IgD-negative memory B cell (primary cell): ENCODE data around the gene ASTN1. TPM values are rescaled to one million over a fixed set of nuclear protein-coding genes. Genes with fewer than 3 reads are reported as not detected.

Experiments
- H3K27ac Mint-ChIP-seq, 3 donors: one replicate each; pipeline ENCODE4 v1.8.0; 2020 to 2022; ENCODE audit warnings: mild to moderate bottlenecking in 3 of 3, mixed read lengths in 3 of 3, moderate library complexity in 1 of 3
- H3K27me3 Mint-ChIP-seq: one replicate; pipeline ENCODE4 v1.8.0; 2021; ENCODE audit warnings: mixed read lengths
- H3K36me3 Mint-ChIP-seq: one replicate; pipeline ENCODE4 v1.8.0; 2020; ENCODE audit warnings: mild to moderate bottlenecking, mixed read lengths
- H3K4me1 Mint-ChIP-seq, 3 donors: one replicate each; pipeline ENCODE4 v1.8.0; 2020 to 2022; ENCODE audit warnings: mixed read lengths in 3 of 3, mild to moderate bottlenecking in 1 of 3
- H3K4me3 Mint-ChIP-seq, 4 donors: one replicate each; pipeline ENCODE4 v1.8.0; 2020 to 2022; ENCODE audit warnings: mild to moderate bottlenecking in 4 of 4, mixed read lengths in 4 of 4, moderate library complexity in 3 of 4
- H3K9me3 Mint-ChIP-seq, 3 donors: one replicate each; pipeline ENCODE4 v1.8.0; 2020 to 2021; ENCODE audit warnings: mixed read lengths in 3 of 3, mild to moderate bottlenecking in 1 of 3
- polyA plus RNA-seq: library from polyadenylated mRNA; unstranded; fragments of 300-500 nt; fragmentation: Illumina TruSeq; gene quantifications from one replicate; pipeline ENCODE4 v1.2.3, GENCODE V29; 2021

ASTN1 gene
- not detected for polyA plus RNA-seq

DNA sequence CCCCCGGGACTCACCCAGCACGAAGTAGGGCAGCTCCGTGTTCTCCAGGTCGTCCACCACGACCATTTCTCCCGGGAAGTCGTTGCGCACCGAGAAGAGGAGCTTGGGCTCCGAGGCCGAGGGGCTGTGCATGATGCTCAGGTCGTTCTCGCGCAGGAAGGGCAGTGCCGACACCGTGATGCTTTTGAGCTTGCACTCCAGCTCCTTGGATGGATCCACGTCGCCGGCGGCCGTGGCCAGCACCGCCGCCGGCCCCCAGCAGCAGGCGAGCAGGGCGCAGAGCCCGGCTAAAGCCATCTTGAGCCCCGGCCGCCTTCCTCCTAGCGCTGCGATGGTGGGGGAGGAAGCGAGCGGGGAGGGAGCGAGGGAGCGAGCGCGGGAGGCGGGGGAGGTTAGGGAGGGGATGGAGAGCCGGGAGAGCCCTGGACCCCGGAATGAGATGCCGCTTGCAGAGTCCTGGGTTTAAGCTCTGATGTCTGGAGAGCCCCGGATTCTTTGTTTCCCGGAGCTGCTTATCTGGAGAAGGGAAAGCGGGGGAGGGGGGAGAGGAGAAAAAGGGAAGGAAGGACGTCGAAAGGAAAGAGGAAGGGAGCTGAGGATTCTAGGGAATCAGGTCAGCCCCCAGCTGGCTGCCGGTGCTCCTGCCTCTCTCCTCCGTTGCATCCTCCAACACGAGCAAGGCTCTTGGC lies at the start of gene ASTN1:
Gene ASTN1 (minus strand): TSS at position 333 of the 689 bp plus-strand sequence. CDS start 36 bp downstream, at position 297.
- H3K36me3 Mint-ChIP-seq = peaks cover 2% of the 10 kb centered on the region
- no peaks in the 10 kb centered on the region for H3K9me3 Mint-ChIP-seq
- no peak within 1 kb of the TSS for H3K27ac Mint-ChIP-seq
- H3K4me1 Mint-ChIP-seq = peaks cover 0 to 4% (median 2%) of the 10 kb centered on the region in 3 donors
- peaks cover 18% of the 10 kb centered on the region for H3K27me3 Mint-ChIP-seq
- peak within 1 kb of the TSS in 2 of 4 donors; percentile 56 to 67 for H3K4me3 Mint-ChIP-seq

GRCh38 chr1:177211231-177211630 lies 46.7 kb upstream of the ASTN1 start:
- peaks cover 1 to 7% (median 4%) of the 10 kb centered on the region in 3 donors for H3K9me3 Mint-ChIP-seq
- H3K36me3 Mint-ChIP-seq = no peaks in the 10 kb centered on the region
- H3K4me3 Mint-ChIP-seq = no peak overlapping the region
- no peak overlapping the region for H3K27ac Mint-ChIP-seq
- no peaks in the 10 kb centered on the region for H3K4me1 Mint-ChIP-seq
- no peaks in the 10 kb centered on the region for H3K27me3 Mint-ChIP-seq

GRCh38 chr1:177210071-177210470 lies 45.6 kb upstream of the ASTN1 start:
- Mint-ChIP-seq H3K27me3 (no peaks in the 10 kb centered on the region), H3K36me3 (no peaks in the 10 kb centered on the region), H3K4me1 (no peaks in the 10 kb centered on the region), H3K27ac (no peak overlapping the region), H3K4me3 (no peak overlapping the region), H3K9me3 (peaks cover 0 to 4% (median 3%) of the 10 kb centered on the region in 3 donors)

DNA sequence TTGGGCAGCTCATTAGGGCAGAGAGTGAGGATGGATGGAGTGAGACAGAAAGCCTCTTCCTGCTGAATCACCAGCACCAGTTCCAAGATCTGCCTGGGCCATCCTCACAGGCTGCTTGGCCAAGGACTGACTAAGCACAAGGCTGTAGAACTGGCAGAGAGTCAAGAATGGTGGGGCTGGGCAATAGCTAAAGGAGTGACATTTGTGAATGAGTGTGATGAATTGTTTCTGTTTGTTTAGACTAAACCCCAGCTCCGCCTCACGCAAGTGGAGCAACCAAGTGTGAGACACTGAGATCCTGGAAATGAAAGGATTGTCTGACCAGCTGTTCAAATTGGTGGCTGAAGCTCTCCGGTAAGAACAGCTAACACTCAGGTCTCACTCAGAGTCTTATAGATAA lies 44.8 kb upstream of the ASTN1 start:
- no peaks in the 10 kb centered on the region for H3K4me1 Mint-ChIP-seq
- peaks cover 0 to 4% (median 0%) of the 10 kb centered on the region in 3 donors for H3K9me3 Mint-ChIP-seq
- H3K27me3 Mint-ChIP-seq = no peaks in the 10 kb centered on the region
- no peak overlapping the region for H3K4me3 Mint-ChIP-seq
- H3K36me3 Mint-ChIP-seq = no peaks in the 10 kb centered on the region
- no peak overlapping the region for H3K27ac Mint-ChIP-seq

GRCh38 chr1:177208920-177209319 lies 44.4 kb upstream of the ASTN1 start:
- H3K9me3 Mint-ChIP-seq = peaks cover 0 to 7% (median 0%) of the 10 kb centered on the region in 3 donors
- H3K27me3 Mint-ChIP-seq = no peaks in the 10 kb centered on the region
- H3K36me3 Mint-ChIP-seq = no peaks in the 10 kb centered on the region
- no peaks in the 10 kb centered on the region for H3K4me1 Mint-ChIP-seq
- H3K4me3 Mint-ChIP-seq = no peak overlapping the region
- no peak overlapping the region for H3K27ac Mint-ChIP-seq

DNA sequence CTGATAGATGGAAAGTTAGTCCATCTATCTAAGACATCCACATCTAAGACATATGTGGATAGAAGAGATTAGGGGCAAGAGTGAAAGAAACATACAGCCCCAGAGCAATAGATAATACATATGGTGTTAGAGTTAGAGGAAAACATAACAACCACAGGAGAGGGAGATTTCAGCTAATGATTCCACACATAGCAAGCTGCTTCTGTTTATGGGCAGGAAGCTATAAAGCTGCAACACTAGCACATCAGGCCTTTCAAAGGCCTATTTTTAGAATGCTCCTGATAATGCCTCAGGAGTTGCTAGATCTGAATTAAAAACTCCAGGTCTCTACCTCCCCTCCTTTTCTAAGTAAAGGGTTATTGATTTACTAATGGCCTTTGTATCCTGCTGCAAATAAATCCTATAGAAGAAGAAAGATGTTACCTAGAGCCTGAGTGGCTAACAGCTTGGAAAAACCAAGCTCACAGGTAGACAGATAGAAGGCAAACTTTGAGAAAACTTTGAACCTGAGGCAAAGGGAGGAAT lies 42.4 kb upstream of the ASTN1 start:
- peaks cover 0 to 6% (median 2%) of the 10 kb centered on the region in 3 donors for H3K9me3 Mint-ChIP-seq
- H3K4me1 Mint-ChIP-seq = no peaks in the 10 kb centered on the region
- H3K27ac Mint-ChIP-seq = no peak overlapping the region
- H3K36me3 Mint-ChIP-seq = no peaks in the 10 kb centered on the region
- H3K4me3 Mint-ChIP-seq = no peak overlapping the region
- H3K27me3 Mint-ChIP-seq = no peaks in the 10 kb centered on the region

- Mint-ChIP-seq H3K4me1 (peaks cover 0 to 2% (median 0%) of the 10 kb centered on the region in 3 donors), H3K9me3 (peaks cover 0 to 7% (median 2%) of the 10 kb centered on the region in 3 donors), H3K27me3 (no peaks in the 10 kb centered on the region), H3K4me3 (no peak overlapping the region), H3K27ac (no peak overlapping the region), H3K36me3 (peaks cover 1% of the 10 kb centered on the region)
Measured at GRCh38 chr1:177200290-177200689, 35.8 kb upstream of the ASTN1 start.

- peaks cover 0 to 4% (median 0%) of the 10 kb centered on the region in 3 donors for H3K9me3 Mint-ChIP-seq
- H3K4me1 Mint-ChIP-seq = peaks cover 0 to 2% (median 0%) of the 10 kb centered on the region in 3 donors
- no peak overlapping the region for H3K4me3 Mint-ChIP-seq
- H3K27me3 Mint-ChIP-seq = no peaks in the 10 kb centered on the region
- H3K36me3 Mint-ChIP-seq = peaks cover 1% of the 10 kb centered on the region
- no peak overlapping the region for H3K27ac Mint-ChIP-seq
Measured at GRCh38 chr1:177198243-177198642, 33.7 kb upstream of the ASTN1 start.

DNA sequence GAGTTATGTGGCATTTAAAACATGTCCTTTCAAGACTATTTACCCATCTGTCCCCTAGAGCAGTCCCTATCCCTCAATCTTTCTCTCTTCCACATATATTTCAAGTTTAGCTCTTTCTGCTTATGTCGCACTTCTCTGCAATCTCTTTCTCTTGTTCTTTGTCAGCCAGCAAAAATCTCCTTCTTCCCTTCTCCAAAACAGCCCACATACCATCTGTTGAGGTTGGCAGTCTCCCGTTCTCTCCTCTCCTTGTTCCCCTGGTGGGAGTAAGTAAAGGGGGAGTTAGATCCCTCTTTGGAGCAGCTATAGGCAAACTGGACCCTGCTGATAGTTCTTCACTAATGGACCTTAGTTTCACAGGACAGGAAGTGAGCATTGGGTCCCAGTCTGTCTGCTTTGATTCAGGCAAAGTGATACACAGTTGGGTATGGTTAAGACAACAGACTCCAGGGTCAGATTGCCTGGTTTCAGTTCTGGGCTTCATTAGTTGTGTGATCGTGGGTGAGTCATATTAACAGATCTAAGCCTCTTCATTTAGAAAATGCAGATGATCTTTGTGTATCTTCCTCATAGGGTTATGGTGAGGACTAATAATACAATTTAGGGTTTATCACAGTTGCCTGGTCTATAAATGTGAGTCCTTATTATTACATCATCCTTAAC lies 25.9 kb upstream of the ASTN1 start:
- peaks cover 0 to 2% (median 0%) of the 10 kb centered on the region in 3 donors for H3K4me1 Mint-ChIP-seq
- no peaks in the 10 kb centered on the region for H3K36me3 Mint-ChIP-seq

DNA sequence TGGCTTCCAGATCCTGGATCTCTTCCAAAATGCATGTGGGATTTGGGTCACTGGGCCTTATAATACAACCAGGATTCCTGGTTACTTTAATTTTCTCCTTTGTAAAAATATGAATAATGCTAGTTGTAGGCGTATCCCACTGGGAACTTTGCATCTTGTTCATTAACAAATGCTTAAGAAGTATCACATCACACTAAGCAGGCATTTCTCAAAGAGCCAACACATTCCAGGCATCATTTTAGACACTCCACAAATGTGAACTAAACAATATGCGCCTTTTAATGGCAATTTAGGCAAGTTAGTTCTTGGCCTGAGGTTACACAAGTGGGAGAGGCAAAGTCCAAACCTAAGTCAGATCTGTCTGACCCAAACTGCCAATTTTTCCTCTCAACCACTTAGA lies 22.1 kb upstream of the ASTN1 start:
- Mint-ChIP-seq H3K4me1 (peaks cover 5 to 10% (median 8%) of the 10 kb centered on the region in 3 donors), H3K36me3 (no peaks in the 10 kb centered on the region), H3K4me3 (no peak overlapping the region), H3K9me3 (no peaks in the 10 kb centered on the region), H3K27me3 (peaks cover 8% of the 10 kb centered on the region), H3K27ac (no peak overlapping the region)

More for the DNA sequence above, 25.9 kb upstream of the ASTN1 start:
- Mint-ChIP-seq H3K4me3 (no peak overlapping the region), H3K27me3 (no peaks in the 10 kb centered on the region), H3K9me3 (no peaks in the 10 kb centered on the region), H3K27ac (no peak overlapping the region)

GRCh38 chr1:177185209-177185608 lies 20.7 kb upstream of the ASTN1 start:
- H3K9me3 Mint-ChIP-seq = no peaks in the 10 kb centered on the region
- H3K27me3 Mint-ChIP-seq = peaks cover 13% of the 10 kb centered on the region

DNA sequence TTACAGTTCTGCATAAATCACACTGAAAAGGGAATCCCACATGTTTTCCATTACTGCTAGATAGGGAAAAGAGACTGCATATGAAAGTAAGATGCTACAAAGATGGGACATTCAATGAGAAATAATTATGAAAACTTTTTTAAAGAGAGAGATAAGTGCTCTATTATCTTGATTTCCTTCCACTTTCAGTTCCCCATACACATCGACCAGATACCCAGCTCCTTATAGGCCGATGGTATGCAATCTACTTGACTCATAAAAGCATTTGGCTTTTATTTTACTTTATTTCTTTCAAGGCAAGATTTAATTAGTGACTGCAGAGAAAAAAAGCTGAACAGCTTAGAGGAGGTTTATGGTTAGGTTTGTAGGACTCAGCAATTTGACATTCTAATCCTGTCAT lies 19.3 kb upstream of the ASTN1 start:
- H3K9me3 Mint-ChIP-seq = peaks cover 0 to 3% (median 0%) of the 10 kb centered on the region in 3 donors
- peaks cover 3 to 13% (median 8%) of the 10 kb centered on the region in 3 donors for H3K4me1 Mint-ChIP-seq
- H3K27ac Mint-ChIP-seq = no peak overlapping the region
- peaks cover 13% of the 10 kb centered on the region for H3K27me3 Mint-ChIP-seq
- no peak overlapping the region for H3K4me3 Mint-ChIP-seq
- no peaks in the 10 kb centered on the region for H3K36me3 Mint-ChIP-seq

More at GRCh38 chr1:177185209-177185608, 20.7 kb upstream of the ASTN1 start:
- H3K4me1 Mint-ChIP-seq = peaks cover 3 to 13% (median 8%) of the 10 kb centered on the region in 3 donors
- no peaks in the 10 kb centered on the region for H3K36me3 Mint-ChIP-seq
- no peak overlapping the region for H3K27ac Mint-ChIP-seq
- no peak overlapping the region for H3K4me3 Mint-ChIP-seq

GRCh38 chr1:177181631-177182291 lies 17.2 kb upstream of the ASTN1 start:
- Mint-ChIP-seq H3K27ac (peak overlapping the region in 1 of 3 donors; percentile 63), H3K9me3 (peaks cover 0 to 3% (median 0%) of the 10 kb centered on the region in 3 donors), H3K36me3 (no peaks in the 10 kb centered on the region), H3K4me1 (peaks cover 3 to 13% (median 8%) of the 10 kb centered on the region in 3 donors), H3K4me3 (peak overlapping the region in 2 of 4 donors; percentile 59 to 89), H3K27me3 (peaks cover 15% of the 10 kb centered on the region)

GRCh38 chr1:177181280-177181630 lies 16.7 kb upstream of the ASTN1 start:
- Mint-ChIP-seq H3K27me3 (peaks cover 15% of the 10 kb centered on the region), H3K27ac (no peak overlapping the region), H3K4me1 (peaks cover 3 to 13% (median 8%) of the 10 kb centered on the region in 3 donors), H3K4me3 (peak overlapping the region in 2 of 4 donors; percentile 59 to 89), H3K36me3 (no peaks in the 10 kb centered on the region), H3K9me3 (peaks cover 0 to 3% (median 0%) of the 10 kb centered on the region in 3 donors)
